ENCODE results near the gene LRRC74A. TPM values are rescaled to one million over a fixed set of nuclear protein-coding genes. Genes with fewer than 3 reads are reported as not detected.

Gene LRRC74A
- total and polyA plus RNA-seq, 9 donors: 0.10 to 0.12 TPM; not detected in 7

- Histone ChIP-seq H3K27ac (no peak overlapping the region), H3K4me3 (no peak overlapping the region), H3K27me3 (no peaks in the 10 kb centered on the region), H3K36me3 (no peaks in the 10 kb centered on the region), H3K9me3 (no peaks in the 10 kb centered on the region), H3K4me1 (ENCODE audit: insufficient read depth) (peaks cover 3% of the 10 kb centered on the region)
- no peak for TF ChIP-seq POLR2A (IDR thresholded peaks at IDR 0.05)
- TF ChIP-seq CTCF (IDR thresholded peaks at IDR 0.05): no peak
- TF ChIP-seq EP300 (IDR thresholded peaks at IDR 0.05): no peak
- no peak for DNase-seq
- WGBS, 3 donors: 49 to 60% (median 57%) methylated on average over 7 of the region's 7 CpGs
- intact Hi-C loops (cut with DNase I): no loop called here
Observed at GRCh38 chr14:76814726-76815645, 11.2 kb upstream of the LRRC74A start.

DNA sequence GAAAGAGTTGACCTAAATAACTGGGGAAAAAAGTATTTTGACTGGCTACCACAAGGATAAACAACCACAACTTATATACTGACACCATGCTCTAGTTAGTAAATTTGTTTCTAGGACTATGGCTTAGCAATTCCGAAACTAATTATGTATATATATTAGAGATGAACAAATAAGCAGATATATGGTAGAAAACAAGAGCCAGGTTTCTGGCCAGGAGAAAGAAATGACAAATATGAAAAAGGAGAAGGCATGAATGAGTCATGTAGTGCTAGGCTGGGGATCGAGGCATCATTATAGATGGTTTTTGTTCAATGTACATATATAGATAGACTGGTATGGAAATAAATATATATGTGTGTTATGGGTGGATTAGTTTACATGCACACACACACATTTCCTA is 5.5 kb upstream of the LRRC74A start:
- intact Hi-C loops (cut with DNase I): no loop called here
- Histone ChIP-seq H3K27me3 (no peaks in the 10 kb centered on the region), H3K4me1 (ENCODE audit: insufficient read depth) (no peaks in the 10 kb centered on the region), H3K36me3 (no peaks in the 10 kb centered on the region), H3K9me3 (no peaks in the 10 kb centered on the region), H3K27ac (no peak overlapping the region), H3K4me3 (no peak overlapping the region)
- 81 to 86% (median 86%) methylated on average over 2 of the region's 2 CpGs for WGBS, 3 donors
- DNase-seq: no peak
- no peak for TF ChIP-seq EP300 (IDR thresholded peaks at IDR 0.05)
- TF ChIP-seq CTCF (IDR thresholded peaks at IDR 0.05): no peak
- TF ChIP-seq POLR2A (IDR thresholded peaks at IDR 0.05): no peak

DNA sequence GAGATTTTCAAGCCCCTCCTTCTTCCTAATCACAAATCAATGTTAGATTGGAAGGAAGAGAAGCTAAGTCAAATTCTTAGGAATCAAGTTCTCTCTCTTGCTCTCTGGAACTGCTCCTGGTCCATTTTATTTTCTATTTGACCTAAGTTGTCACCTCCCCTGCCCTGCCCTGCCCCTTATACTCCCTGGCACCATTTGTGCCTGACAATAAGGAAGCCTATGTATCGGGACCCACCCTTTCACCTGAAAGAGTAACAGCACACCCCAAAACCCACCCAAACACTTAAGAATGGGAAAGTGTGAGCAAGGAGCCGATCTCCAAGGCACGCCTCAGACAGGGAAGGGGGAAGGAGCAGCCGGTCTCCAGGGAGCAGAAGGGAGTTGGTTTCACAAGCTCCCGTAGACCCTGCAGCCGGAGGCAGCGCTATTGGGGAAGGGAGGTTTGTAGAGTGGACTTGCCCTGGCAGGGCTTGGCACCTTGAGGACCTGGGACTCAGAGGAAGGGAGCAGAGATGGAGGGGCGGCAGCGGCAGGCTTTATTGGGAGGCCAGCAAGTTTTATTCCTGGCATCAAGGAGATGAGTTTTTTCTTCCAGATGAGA is 1.6 kb downstream of the LRRC74A start:
- no peaks in the 10 kb centered on the region for H3K4me1 ChIP-seq (ENCODE audit: insufficient read depth)
- peak in 3 of 5 donors; percentile 24 to 40 (median 28) for DNase-seq
- no peaks in the 10 kb centered on the region for H3K9me3 ChIP-seq
- H3K4me3 ChIP-seq: peak overlapping the region; percentile 3
- H3K27ac ChIP-seq: peak overlapping the region in 1 of 2 donors; percentile 16
- WGBS, 3 donors: 50 to 57% (median 51%) methylated on average over 9 of the region's 9 CpGs
- intact Hi-C loops (cut with DNase I): no loop called here
- no peaks in the 10 kb centered on the region for H3K36me3 ChIP-seq
- H3K27me3 ChIP-seq: no peaks in the 10 kb centered on the region
- TF ChIP-seq EP300 (IDR thresholded peaks at IDR 0.05): no peak
- TF ChIP-seq CTCF (IDR thresholded peaks at IDR 0.05): no peak
- no peak for TF ChIP-seq POLR2A (IDR thresholded peaks at IDR 0.05)

GRCh38 chr14:76828339-76829012 is 2.3 kb downstream of the LRRC74A start:
- peak overlapping the region; percentile 3 for H3K4me3 ChIP-seq
- DNase-seq: no peak

More at GRCh38 chr14:76828339-76829012, 2.3 kb downstream of the LRRC74A start:
- intact Hi-C loops (cut with DNase I): no loop called here
- Histone ChIP-seq H3K27me3 (no peaks in the 10 kb centered on the region), H3K27ac (peak overlapping the region in 1 of 2 donors; percentile 16), H3K4me1 (ENCODE audit: insufficient read depth) (no peaks in the 10 kb centered on the region), H3K36me3 (no peaks in the 10 kb centered on the region), H3K9me3 (no peaks in the 10 kb centered on the region)
- TF ChIP-seq POLR2A (IDR thresholded peaks at IDR 0.05) (no peak), CTCF (IDR thresholded peaks at IDR 0.05) (no peak), EP300 (IDR thresholded peaks at IDR 0.05) (no peak)
- WGBS, 3 donors: 61 to 68% (median 67%) methylated on average over 17 of the region's 17 CpGs

Measured in ovary (tissue), 9 donors.